ENCODE results near the gene NKAIN1. TPM values are rescaled to one million over a fixed set of nuclear protein-coding genes. Genes with fewer than 3 reads are reported as not detected.
"Not testable (repeated sequence)": the region's sequence is repeated elsewhere in the genome, so short reads cannot be mapped to it uniquely, and the experiment has no call there.

Gene NKAIN1
- total and polyA plus RNA-seq, 2 of the 13 experiments (the other 11 are each of a cell fraction or from before 2014, with no cell fraction given), result 0.29 to 0.40 TPM

DNA sequence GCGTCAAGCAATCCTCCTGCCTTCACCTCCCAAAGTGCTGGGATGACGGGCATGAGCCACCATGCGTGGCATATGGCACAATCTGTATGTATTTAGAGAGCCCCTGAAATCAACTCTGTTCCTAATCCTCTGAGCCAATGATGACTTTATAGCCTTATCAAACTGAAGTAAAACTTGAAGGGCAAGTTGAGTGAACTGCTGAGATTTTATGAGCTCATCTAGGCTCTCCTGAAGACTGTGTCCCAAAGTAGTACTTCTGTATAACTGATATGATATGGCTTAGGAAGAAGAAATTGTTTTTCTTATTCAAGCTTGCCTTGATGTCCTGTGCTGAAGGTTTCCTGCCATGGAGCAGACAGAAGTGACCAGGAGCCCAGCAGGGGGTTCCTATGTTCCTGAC lies 23.7 kb upstream of the NKAIN1 start (continued):
- TF ChIP-seq, protein P1, sequence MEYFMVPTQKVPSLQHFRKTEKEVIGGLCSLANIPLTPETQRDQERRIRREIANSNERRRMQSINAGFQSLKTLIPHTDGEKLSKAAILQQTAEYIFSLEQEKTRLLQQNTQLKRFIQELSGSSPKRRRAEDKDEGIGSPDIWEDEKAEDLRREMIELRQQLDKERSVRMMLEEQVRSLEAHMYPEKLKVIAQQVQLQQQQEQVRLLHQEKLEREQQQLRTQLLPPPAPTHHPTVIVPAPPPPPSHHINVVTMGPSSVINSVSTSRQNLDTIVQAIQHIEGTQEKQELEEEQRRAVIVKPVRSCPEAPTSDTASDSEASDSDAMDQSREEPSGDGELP (IDR thresholded peaks at IDR 0.05; ENCODE audit: borderline replicate concordance, low read depth), result no peak
- no peak for TF ChIP-seq ZNF607 (CRISPR knock-in tag; IDR thresholded peaks at IDR 0.05; ENCODE audit: borderline replicate concordance)
- TF ChIP-seq, protein P2, sequence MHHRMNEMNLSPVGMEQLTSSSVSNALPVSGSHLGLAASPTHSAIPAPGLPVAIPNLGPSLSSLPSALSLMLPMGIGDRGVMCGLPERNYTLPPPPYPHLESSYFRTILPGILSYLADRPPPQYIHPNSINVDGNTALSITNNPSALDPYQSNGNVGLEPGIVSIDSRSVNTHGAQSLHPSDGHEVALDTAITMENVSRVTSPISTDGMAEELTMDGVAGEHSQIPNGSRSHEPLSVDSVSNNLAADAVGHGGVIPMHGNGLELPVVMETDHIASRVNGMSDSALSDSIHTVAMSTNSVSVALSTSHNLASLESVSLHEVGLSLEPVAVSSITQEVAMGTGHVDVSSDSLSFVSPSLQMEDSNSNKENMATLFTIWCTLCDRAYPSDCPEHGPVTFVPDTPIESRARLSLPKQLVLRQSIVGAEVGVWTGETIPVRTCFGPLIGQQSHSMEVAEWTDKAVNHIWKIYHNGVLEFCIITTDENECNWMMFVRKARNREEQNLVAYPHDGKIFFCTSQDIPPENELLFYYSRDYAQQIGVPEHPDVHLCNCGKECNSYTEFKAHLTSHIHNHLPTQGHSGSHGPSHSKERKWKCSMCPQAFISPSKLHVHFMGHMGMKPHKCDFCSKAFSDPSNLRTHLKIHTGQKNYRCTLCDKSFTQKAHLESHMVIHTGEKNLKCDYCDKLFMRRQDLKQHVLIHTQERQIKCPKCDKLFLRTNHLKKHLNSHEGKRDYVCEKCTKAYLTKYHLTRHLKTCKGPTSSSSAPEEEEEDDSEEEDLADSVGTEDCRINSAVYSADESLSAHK (CRISPR knock-in tag; IDR thresholded peaks at IDR 0.05; ENCODE audit: borderline replicate concordance), result no peak
- no peak for TF ChIP-seq PHF8 (CRISPR knock-in tag; IDR thresholded peaks at IDR 0.05)
- no peak for TF ChIP-seq SNRNP70 (IDR thresholded peaks at IDR 0.05; ENCODE audit: low read depth, low read length)
- TF ChIP-seq ZNF564 (CRISPR knock-in tag; IDR thresholded peaks at IDR 0.05), result no peak
- TF ChIP-seq MLLT10 (CRISPR knock-in tag; IDR thresholded peaks at IDR 0.05), result no peak
- no peak for TF ChIP-seq ZNF17 (CRISPR knock-in tag; IDR thresholded peaks at IDR 0.05)
- no peak for TF ChIP-seq IRF9 (CRISPR knock-in tag; IDR thresholded peaks at IDR 0.05; ENCODE audit: borderline replicate concordance)
- no peak for TF ChIP-seq NR2F6 (IDR thresholded peaks at IDR 0.05)
- TF ChIP-seq NR2F6 (CRISPR knock-in tag; IDR thresholded peaks at IDR 0.05), result no peak
- TF ChIP-seq ZNF160 (CRISPR knock-in tag; IDR thresholded peaks at IDR 0.05), result no peak
- no peak for TF ChIP-seq ISX (CRISPR knock-in tag; conservative IDR thresholded peaks at IDR 0.05)
- no peak for TF ChIP-seq CREM (IDR thresholded peaks at IDR 0.05)
- no peak for TF ChIP-seq CREM (CRISPR knock-in tag; IDR thresholded peaks at IDR 0.05)
- TF ChIP-seq SMARCE1 (IDR thresholded peaks at IDR 0.05; ENCODE audit: borderline replicate concordance), result no peak
- TF ChIP-seq KDM6A (CRISPR knock-in tag; IDR thresholded peaks at IDR 0.05; ENCODE audit: low read depth), result no peak
- no peak for TF ChIP-seq ZNF747 (CRISPR knock-in tag; IDR thresholded peaks at IDR 0.05; ENCODE audit: borderline replicate concordance)

DNA sequence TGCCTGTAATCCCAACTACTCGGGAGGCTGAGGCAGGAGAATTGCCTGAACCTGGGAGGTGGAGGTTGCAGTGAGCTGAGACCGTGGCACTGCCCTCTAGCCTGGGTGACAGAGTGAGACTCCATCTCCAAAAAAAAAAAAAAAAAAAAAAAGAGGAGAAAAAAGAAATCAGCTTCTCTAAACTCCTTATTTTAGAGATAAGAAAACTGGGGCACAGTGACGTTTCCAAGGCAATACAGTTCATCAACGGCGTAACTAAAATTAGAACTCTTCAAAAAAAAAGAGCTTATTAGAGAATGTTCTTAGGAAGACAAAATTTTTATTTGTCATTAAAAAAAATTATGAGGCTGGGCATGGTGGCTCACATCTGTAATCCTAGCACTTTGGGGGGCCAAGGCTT lies 22.7 kb upstream of the NKAIN1 start:
- H3K9me3 ChIP-seq (ENCODE audit: low read length); CTCF ChIA-PET (ENCODE audit: low intra/inter-chr PET ratio, low total read pairs); H3K79me2 ChIP-seq (ENCODE audit: insufficient read depth, low read length); in situ Hi-C loops (cut with HindIII; ENCODE audit: extremely low pct_ligation_motif_present, low pct_unique_long_range_greater_than_20kb); H3K27me3 ChIP-seq (ENCODE audit: control insufficient read depth in 1 of 2, insufficient read depth in 2 of 2, low read length in 2 of 2); BruUV-seq (replicated peaks); H2AFZ ChIP-seq (ENCODE audit: low read length); H3K4me2 ChIP-seq (ENCODE audit: low read depth, low read length); H3K9ac ChIP-seq (ENCODE audit: insufficient read depth, low read depth, low read length); POLR2A ChIA-PET; H3K4me3 ChIP-seq (replicated peaks in 1 of 3; ENCODE audit: insufficient read depth in 1 of 3, low read depth in 2 of 3, low read length in 3 of 3); H3K4me1 ChIP-seq (ENCODE audit: insufficient read depth, low read length); FAIRE-seq; H4K20me1 ChIP-seq (ENCODE audit: insufficient read depth, low read length); ATAC-seq; H3K27ac ChIP-seq (ENCODE audit: extremely low read length, insufficient read depth, low read length); intact Hi-C loops (cut with micrococcal nuclease; ENCODE audit: unreplicated experiment); DNase-seq (ENCODE audit: low spot score): not testable (repeated sequence)
- WGBS (ENCODE audit: low lambda C conversion rate), result over 99% methylated on average over 5 of the region's 5 CpGs
- H3K36me3 ChIP-seq (replicated peaks in 1 of 2; ENCODE audit: control insufficient read depth in 1 of 2, insufficient read depth in 2 of 2, low read length in 2 of 2), result peaks cover 26 to 76% of the 10 kb centered on the region in 2 experiments

Measured in HepG2 (cell line).